ENCODE data around the gene GTPBP3. TPM values are rescaled to one million over a fixed set of nuclear protein-coding genes. Genes with fewer than 3 reads are reported as not detected.

The GTPBP3 gene
- total RNA-seq, 2 donors from 2014 or later, result 20.7 to 72.5 TPM

- Histone ChIP-seq H3K27me3 (replicated peaks; ENCODE audit: insufficient read depth) (no peaks in the 10 kb centered on the region), H3K9me3 (no peaks in the 10 kb centered on the region), H3K4me3 (peak overlapping the region; percentile 87), H3K4me1 (ENCODE audit: control insufficient read depth in 1 of 2, low read depth in 2 of 2) (peaks cover 25 to 47% of the 10 kb centered on the region in 2 donors), H3K27ac (peak overlapping the region; percentile 57 to 63), H3K36me3 (peaks cover 4% of the 10 kb centered on the region)
- DNase-seq (ENCODE audit: low spot score) (no peak), ATAC-seq (ENCODE audit: insufficient number of reproducible peaks, low FRiP score, low read depth) (no peak)
- TF ChIP-seq CTCF (IDR thresholded peaks at IDR 0.05), result no peak
These were observed 34.8 kb upstream of the GTPBP3 start for GRCh38 chr19:17302391-17303166.

GRCh38 chr19:17303167-17303939 is 34.0 kb upstream of the GTPBP3 start, which contains the start of gene ABHD8:
Gene ABHD8, minus strand, starts transcription at chr19:17303425. Its CDS starts 1,809 bp downstream, at chr19:17301616.
- Histone ChIP-seq H3K27me3 (replicated peaks; ENCODE audit: insufficient read depth) (no peaks in the 10 kb centered on the region), H3K27ac (peak within 1 kb of the TSS; percentile 57 to 63), H3K36me3 (peaks cover 4% of the 10 kb centered on the region), H3K9me3 (no peaks in the 10 kb centered on the region), H3K4me1 (ENCODE audit: control insufficient read depth in 1 of 2, low read depth in 2 of 2) (peaks cover 25 to 47% of the 10 kb centered on the region in 2 donors), H3K4me3 (peak within 1 kb of the TSS; percentile 87)
- peak; percentile 83 for TF ChIP-seq CTCF (IDR thresholded peaks at IDR 0.05)
- ATAC-seq (ENCODE audit: insufficient number of reproducible peaks, low FRiP score, low read depth), result peak; percentile 71
- DNase-seq (ENCODE audit: low spot score), result peak; percentile 85

- no peak for TF ChIP-seq CTCF (IDR thresholded peaks at IDR 0.05)
- DNase-seq (ENCODE audit: low spot score), result no peak
- ATAC-seq (ENCODE audit: insufficient number of reproducible peaks, low FRiP score, low read depth), result no peak
- H3K4me1 ChIP-seq (ENCODE audit: control insufficient read depth in 1 of 2, low read depth in 2 of 2), result peaks cover 25 to 52% of the 10 kb centered on the region in 2 donors
- H3K27me3 ChIP-seq (replicated peaks; ENCODE audit: insufficient read depth), result no peaks in the 10 kb centered on the region
- no peaks in the 10 kb centered on the region for H3K9me3 ChIP-seq
- peak overlapping the region; percentile 87 for H3K4me3 ChIP-seq
- peaks cover 4% of the 10 kb centered on the region for H3K36me3 ChIP-seq
- peak overlapping the region; percentile 33 to 36 for H3K27ac ChIP-seq
These were observed 33.4 kb upstream of the GTPBP3 start for GRCh38 chr19:17303940-17304267.

GRCh38 chr19:17304386-17305215 is 32.8 kb upstream of the GTPBP3 start:
- no peak for DNase-seq (ENCODE audit: low spot score)
- no peak for ATAC-seq (ENCODE audit: insufficient number of reproducible peaks, low FRiP score, low read depth)
- TF ChIP-seq CTCF (IDR thresholded peaks at IDR 0.05), result no peak
- Histone ChIP-seq H3K27ac (peak overlapping the region; percentile 84 to 90), H3K36me3 (peaks cover 4% of the 10 kb centered on the region), H3K9me3 (no peaks in the 10 kb centered on the region), H3K4me1 (ENCODE audit: control insufficient read depth in 1 of 2, low read depth in 2 of 2) (peaks cover 25 to 54% of the 10 kb centered on the region in 2 donors), H3K4me3 (peak overlapping the region; percentile 84), H3K27me3 (replicated peaks; ENCODE audit: insufficient read depth) (no peaks in the 10 kb centered on the region)

- ATAC-seq (ENCODE audit: insufficient number of reproducible peaks, low FRiP score, low read depth), result no peak
- H3K9me3 ChIP-seq, result no peaks in the 10 kb centered on the region
- peaks cover 26 to 58% of the 10 kb centered on the region in 2 donors for H3K4me1 ChIP-seq (ENCODE audit: control insufficient read depth in 1 of 2, low read depth in 2 of 2)
- H3K36me3 ChIP-seq, result peaks cover 3% of the 10 kb centered on the region
- H3K27ac ChIP-seq, result peak overlapping the region; percentile 84 to 90
- DNase-seq (ENCODE audit: low spot score), result no peak
- peak overlapping the region; percentile 84 for H3K4me3 ChIP-seq
- TF ChIP-seq CTCF (IDR thresholded peaks at IDR 0.05), result no peak
- H3K27me3 ChIP-seq (replicated peaks; ENCODE audit: insufficient read depth), result no peaks in the 10 kb centered on the region
These were observed 32.2 kb upstream of the GTPBP3 start for GRCh38 chr19:17305216-17305516.

Data from thoracic aorta (tissue), 2 donors.